Keratinocyte (primary cell): ENCODE measurements around the gene TMPRSS4. TPM values are rescaled to one million over a fixed set of nuclear protein-coding genes. Genes with fewer than 3 reads are reported as not detected.

ENCODE experiments used
- DNase-seq: peaks from one replicate; pipeline ENCODE4 v3.0.0-alpha.2; 2011; ENCODE audit warnings: low read depth, missing footprints, low spot score
- FAIRE-seq: peaks from 2 replicates; lab custom pipeline; 2011; peaks lifted over from hg19 to GRCh38; lab: Jason Lieb, UNC
- H2AFZ ChIP-seq: 2 replicates; pipeline ENCODE4 v1.6.0; 2012; ENCODE audit warnings: low read length, control low read depth, inconsistent platforms; ENCODE audit not compliant: control insufficient read depth
- H3K27ac ChIP-seq: 2 replicates; pipeline ENCODE4 v1.5.1; 2011; ENCODE audit warnings: low read length; ENCODE audit not compliant: control insufficient read depth, insufficient read depth
- H3K27me3 ChIP-seq: 3 replicates; pipeline ENCODE4 v1.6.0; 2011; ENCODE audit warnings: low read length; ENCODE audit not compliant: control insufficient read depth, insufficient read depth; ENCODE audit errors: extremely low read depth
- H3K36me3 ChIP-seq, 2 experiments: 2 replicates in 1 of 2; 3 replicates in 1 of 2; pipeline ENCODE4 v1.5.1; 2011; ENCODE audit warnings: low read length in 2 of 2, mild to moderate bottlenecking in 1 of 2; ENCODE audit not compliant: control insufficient read depth in 2 of 2, insufficient read depth in 2 of 2; ENCODE audit errors: extremely low read depth in 1 of 2
- H3K4me1 ChIP-seq: 3 replicates; pipeline ENCODE4 v1.5.1; 2011; ENCODE audit warnings: low read length; ENCODE audit not compliant: control insufficient read depth, insufficient read depth; ENCODE audit errors: extremely low read depth
- H3K4me2 ChIP-seq: 3 replicates; pipeline ENCODE4 v1.6.0; 2011; ENCODE audit warnings: low read depth, low read length; ENCODE audit not compliant: control insufficient read depth, insufficient read depth; ENCODE audit errors: extremely low read depth
- H3K4me3 ChIP-seq, 3 experiments: fragments of 200-600 bp in 1 of 3; sonication (generic) in 1 of 3; 2 replicates in 2 of 3; 3 replicates in 1 of 3; pipeline ENCODE4 v1.5.1; 2011 to 2016; ENCODE audit warnings: low read length in 3 of 3, mild to moderate bottlenecking in 3 of 3, control low read depth in 2 of 3, inconsistent platforms in 1 of 3, low read depth in 1 of 3, mixed read lengths in 1 of 3, mixed run types in 1 of 3, moderate library complexity in 1 of 3; ENCODE audit not compliant: control insufficient read depth in 2 of 3, insufficient read depth in 2 of 3; ENCODE audit errors: extremely low read depth in 1 of 3
- H3K79me2 ChIP-seq: 2 replicates; pipeline ENCODE4 v1.6.0; 2012; ENCODE audit warnings: low read length; ENCODE audit not compliant: control insufficient read depth, insufficient read depth
- H3K9ac ChIP-seq: 3 replicates; pipeline ENCODE4 v1.6.0; 2011; ENCODE audit warnings: low read length; ENCODE audit not compliant: control insufficient read depth, insufficient read depth; ENCODE audit errors: extremely low read depth
- H3K9me1 ChIP-seq: 3 replicates; pipeline ENCODE4 v1.6.0; 2011; ENCODE audit warnings: low read length; ENCODE audit not compliant: control insufficient read depth, insufficient read depth; ENCODE audit errors: extremely low read depth
- H3K9me3 ChIP-seq: 2 replicates; pipeline ENCODE4 v1.5.1; 2012; ENCODE audit warnings: low read depth, low read length; ENCODE audit not compliant: control insufficient read depth
- H4K20me1 ChIP-seq: 3 replicates; pipeline ENCODE4 v1.6.0; 2011; ENCODE audit warnings: low read length; ENCODE audit not compliant: control insufficient read depth, insufficient read depth; ENCODE audit errors: extremely low read depth
- CTCF ChIP-seq, 3 experiments: IDR thresholded peaks in 1 of 3; conservative IDR thresholded peaks in 1 of 3; optimal IDR thresholded peaks in 1 of 3; 2 replicates in 2 of 3; 3 replicates in 1 of 3; pipeline versions ENCODE3 to v1.5.1; 2011; ENCODE audit warnings: low read length in 3 of 3, mild to moderate bottlenecking in 3 of 3, moderate library complexity in 2 of 3, control low read depth in 1 of 3, inconsistent platforms in 1 of 3; ENCODE audit not compliant: insufficient read depth in 2 of 3; ENCODE audit errors: extremely low read depth in 1 of 3
- EZH2 ChIP-seq: IDR thresholded peaks from one replicate; pipeline ENCODE4 v1.6.1; 2012; ENCODE audit warnings: inconsistent platforms, mild to moderate bottlenecking, low read length, moderate library complexity
- dilution Hi-C: fragments of 300-500 bp; cut with MboI; formaldehyde crosslinking; loops from one replicate; pipeline ENCODE4 v1.7.0; 2020; ENCODE audit warnings: low sequenced_read_pairs; ENCODE audit not compliant: extremely low pct_ligation_motif_present
- polyA plus RNA-seq, 5 experiments: library from polyadenylated mRNA; depleted of rRNA in 3 of 5; stranded (reverse) in 3 of 5; stranded (forward) in 1 of 5; unstranded in 1 of 5; fragments of >200 nt; gene quantifications; 1 replicate in 1 of 5; 2 replicates in 3 of 5; 3 replicates in 1 of 5; pipeline versions ENCODE4 v1.2.1 to v1.2.3, GENCODE V29; 2011 to 2012; ENCODE audit warnings: missing spikeins in 2 of 5, low read depth in 1 of 5, low replicate concordance in 1 of 5

The TMPRSS4 gene
- polyA plus RNA-seq, 1 donor (not counting 4 experiments of a cell fraction or from before 2014, with no cell fraction given) = 1.2 TPM

GRCh38 chr11:118054712-118055640, 21.9 kb upstream of the TMPRSS4 start:
- FAIRE-seq (no peak), DNase-seq (no peak)
- Histone ChIP-seq H3K9me1 (no peaks in the 10 kb centered on the region), H3K79me2 (no peaks in the 10 kb centered on the region), H3K36me3 (no peaks in the 10 kb centered on the region), H4K20me1 (no peaks in the 10 kb centered on the region), H3K9ac (no peak overlapping the region), H2AFZ (no peak overlapping the region), H3K9me3 (no peaks in the 10 kb centered on the region), H3K27me3 (peaks cover 4% of the 10 kb centered on the region), H3K4me3 (no peak overlapping the region), H3K27ac (no peak overlapping the region), H3K4me2 (no peak overlapping the region), H3K4me1 (no peaks in the 10 kb centered on the region)
- dilution Hi-C loops = no loop called here
- TF ChIP-seq CTCF (optimal IDR thresholded peaks at IDR 0.05 in 1 of 3, IDR thresholded peaks at IDR 0.05 in 1 of 3, conservative IDR thresholded peaks at IDR 0.05 in 1 of 3; ENCODE audit: extremely low read depth in 1 of 3, insufficient read depth in 2 of 3, low read length in 3 of 3) = no peak
- no peak for TF ChIP-seq EZH2

- Histone ChIP-seq H3K9ac (no peak overlapping the region), H2AFZ (no peak overlapping the region), H4K20me1 (no peaks in the 10 kb centered on the region), H3K4me2 (no peak overlapping the region), H3K4me3 (no peak overlapping the region), H3K9me1 (no peaks in the 10 kb centered on the region), H3K4me1 (no peaks in the 10 kb centered on the region), H3K79me2 (no peaks in the 10 kb centered on the region), H3K27me3 (peaks cover 6% of the 10 kb centered on the region), H3K36me3 (no peaks in the 10 kb centered on the region), H3K27ac (no peak overlapping the region), H3K9me3 (no peaks in the 10 kb centered on the region)
- no peak for FAIRE-seq
- TF ChIP-seq CTCF (optimal IDR thresholded peaks at IDR 0.05 in 1 of 3, IDR thresholded peaks at IDR 0.05 in 1 of 3, conservative IDR thresholded peaks at IDR 0.05 in 1 of 3; ENCODE audit: extremely low read depth in 1 of 3, insufficient read depth in 2 of 3, low read length in 3 of 3) (no peak), EZH2 (no peak)
- no peak for DNase-seq
- dilution Hi-C loops = no loop called here
Observed at GRCh38 chr11:118055966-118056365, 20.9 kb upstream of the TMPRSS4 start.
